GM19240 (cell line): ENCODE data around the gene JMJD6.
A peak's percentile ranks its signal among the peaks of the same experiment; 100 is the strongest.

Experiments
- DNase-seq: peaks from one replicate; pipeline ENCODE4 v3.0.0; 2011; ENCODE audit warnings: low spot score; ENCODE audit not compliant: insufficient read length

The JMJD6 gene

GRCh38 chr17:76697702-76698465 lies 28.5 kb downstream of the JMJD6 start:
- no peak for DNase-seq

- peak; percentile 58 for DNase-seq
Measured at GRCh38 chr17:76696763-76697701, 29.4 kb downstream of the JMJD6 start.

GRCh38 chr17:76695059-76695831 lies 31.2 kb downstream of the JMJD6 start:
- DNase-seq = no peak

GRCh38 chr17:76691379-76692191 lies 34.8 kb downstream of the JMJD6 start:
- DNase-seq = no peak

GRCh38 chr17:76690596-76691280 lies 35.7 kb downstream of the JMJD6 start:
- no peak for DNase-seq

GRCh38 chr17:76689859-76690258 lies 36.5 kb downstream of the JMJD6 start:
- no peak for DNase-seq

- DNase-seq = no peak
Measured at GRCh38 chr17:76688165-76688622, 38.2 kb downstream of the JMJD6 start.

GRCh38 chr17:76687298-76688164 lies 38.9 kb downstream of the JMJD6 start:
- no peak for DNase-seq

- DNase-seq = no peak
Measured at GRCh38 chr17:76686538-76687297, 39.7 kb downstream of the JMJD6 start.

GRCh38 chr17:76685846-76686245 lies 40.6 kb downstream of the JMJD6 start:
- DNase-seq = no peak

GRCh38 chr17:76685366-76685765 lies 41.0 kb downstream of the JMJD6 start:
- no peak for DNase-seq

GRCh38 chr17:76684756-76685155 lies 41.6 kb downstream of the JMJD6 start:
- no peak for DNase-seq

- no peak for DNase-seq
Measured at GRCh38 chr17:76683921-76684745, 42.3 kb downstream of the JMJD6 start.

GRCh38 chr17:76683011-76683755 lies 43.2 kb downstream of the JMJD6 start:
- no peak for DNase-seq

- DNase-seq = no peak
Measured at GRCh38 chr17:76682296-76682695, 44.1 kb downstream of the JMJD6 start.

- DNase-seq = peak; percentile 58
Measured at GRCh38 chr17:76681222-76682137, 44.9 kb downstream of the JMJD6 start.
